Measurements from ENCODE around the gene WDR27.
A peak's percentile ranks its signal among the peaks of the same experiment; 100 is the strongest.
"Not testable (repeated sequence)": the region's sequence is repeated elsewhere in the genome, so short reads cannot be mapped to it uniquely, and the experiment has no call there.

The WDR27 gene

DNA sequence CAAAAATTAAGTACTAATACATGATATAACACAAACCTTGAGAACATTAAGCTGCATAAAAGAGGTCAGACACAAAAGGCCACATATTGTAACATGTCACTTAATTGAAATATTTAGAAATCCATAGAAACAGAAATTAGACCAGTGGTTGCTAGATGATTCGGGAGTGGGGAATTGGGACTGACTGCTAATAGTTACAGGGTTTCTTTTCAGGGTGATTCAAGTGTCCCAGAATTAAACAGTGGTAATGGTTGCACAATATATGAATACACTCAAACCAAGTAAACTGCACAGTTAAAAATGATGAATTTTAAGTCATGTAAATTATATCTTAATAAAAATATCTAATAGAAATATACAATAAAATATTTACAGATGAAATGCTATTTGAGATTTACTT, 174.5 kb downstream of the WDR27 start:
- DNase-seq (ENCODE audit: low read depth in 2 of 2), result peak; percentile 56 to 59

DNA sequence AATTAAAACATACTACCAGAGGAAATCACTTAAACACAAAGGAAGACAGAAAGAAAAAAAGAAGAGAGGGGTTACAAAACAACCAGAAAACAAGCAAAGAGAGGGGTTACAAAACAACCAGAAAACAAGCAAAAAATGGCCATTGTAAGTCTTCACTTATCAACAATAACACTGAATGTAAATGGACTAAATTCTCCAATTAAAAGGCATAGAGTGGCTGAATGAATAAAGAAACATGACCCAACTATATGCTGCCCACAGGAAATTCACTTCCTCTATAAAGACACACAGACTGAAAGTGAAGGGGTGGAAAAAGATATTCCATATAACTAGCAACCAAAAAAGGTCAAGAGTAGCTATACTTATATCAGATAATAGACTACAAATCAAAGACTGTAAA, 180.0 kb downstream of the WDR27 start:
- DNase-seq (ENCODE audit: low read depth in 2 of 2), result no peak

DNA sequence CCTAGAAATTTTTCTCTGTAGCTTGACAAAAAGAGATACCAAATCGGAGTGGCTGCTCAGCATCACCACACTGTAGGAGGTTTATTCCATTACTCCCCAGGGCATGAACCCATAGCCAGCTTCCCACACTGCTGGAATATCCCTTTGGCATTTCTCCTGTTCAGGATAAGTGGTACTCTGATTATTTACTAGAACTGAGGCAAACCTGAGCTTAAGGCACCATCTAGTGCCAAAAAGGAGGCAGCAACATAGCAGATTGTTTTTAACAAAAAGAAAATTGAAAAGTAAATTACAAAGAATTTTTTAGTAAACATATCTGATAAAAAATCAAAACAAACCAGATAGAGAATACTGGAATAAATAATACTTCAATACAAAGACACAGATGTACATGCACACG, 181.7 kb downstream of the WDR27 start:
- DNase-seq (ENCODE audit: low read depth in 2 of 2), result no peak

DNA sequence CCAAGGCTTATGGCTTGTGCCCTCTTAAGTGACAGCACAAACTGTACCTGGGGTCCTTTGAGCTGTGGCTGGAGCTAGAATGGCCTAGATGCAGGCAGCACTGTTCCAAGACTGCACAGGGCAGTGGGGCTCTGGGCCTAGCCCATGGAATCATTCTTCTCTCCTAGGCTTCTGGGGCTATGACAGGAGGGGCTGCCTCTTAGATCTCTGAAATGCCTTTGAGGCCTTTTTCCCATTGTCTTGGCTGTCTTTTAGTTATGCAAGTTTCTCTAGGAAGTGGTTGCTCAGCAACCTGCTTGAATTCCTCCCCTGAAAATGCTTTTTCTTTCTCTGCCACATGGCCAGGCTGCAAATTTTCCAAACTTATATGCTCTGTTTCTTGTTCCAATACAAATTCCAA, 183.4 kb downstream of the WDR27 start:
- DNase-seq (ENCODE audit: low read depth in 2 of 2), result no peak

DNA sequence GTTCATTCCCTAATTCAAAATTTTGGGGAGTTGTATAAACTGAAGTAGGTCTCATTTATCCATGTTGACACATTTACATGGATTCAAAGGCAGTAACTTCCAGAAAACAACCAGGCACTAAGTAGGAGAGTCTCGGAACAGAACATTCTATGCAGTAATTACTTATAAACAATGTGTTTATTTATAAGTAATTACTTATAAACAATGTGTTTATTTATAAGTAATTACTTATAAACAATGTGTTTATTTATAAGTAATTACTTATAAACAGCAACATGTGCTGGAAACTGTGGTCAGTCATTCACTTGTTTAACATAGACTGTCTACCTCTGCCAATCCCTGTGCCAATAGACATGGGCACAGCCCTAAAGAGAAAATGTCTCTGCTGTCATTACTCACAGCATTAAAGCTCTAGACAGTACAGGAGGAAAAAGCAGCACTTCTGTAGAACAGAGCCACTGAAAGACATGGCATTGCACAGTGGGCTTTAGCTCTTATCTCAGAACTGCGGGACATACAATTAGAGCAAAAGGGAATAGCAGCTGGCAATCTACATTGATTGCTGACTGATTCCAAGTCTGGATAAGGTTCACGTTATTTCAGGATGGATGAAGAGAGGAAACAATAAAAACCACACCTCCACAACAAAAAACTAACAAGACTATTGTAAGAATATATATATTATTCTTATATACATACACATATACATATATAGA, 188.2 kb downstream of the WDR27 start:
- no peak for DNase-seq (ENCODE audit: low read depth in 2 of 2)

DNA sequence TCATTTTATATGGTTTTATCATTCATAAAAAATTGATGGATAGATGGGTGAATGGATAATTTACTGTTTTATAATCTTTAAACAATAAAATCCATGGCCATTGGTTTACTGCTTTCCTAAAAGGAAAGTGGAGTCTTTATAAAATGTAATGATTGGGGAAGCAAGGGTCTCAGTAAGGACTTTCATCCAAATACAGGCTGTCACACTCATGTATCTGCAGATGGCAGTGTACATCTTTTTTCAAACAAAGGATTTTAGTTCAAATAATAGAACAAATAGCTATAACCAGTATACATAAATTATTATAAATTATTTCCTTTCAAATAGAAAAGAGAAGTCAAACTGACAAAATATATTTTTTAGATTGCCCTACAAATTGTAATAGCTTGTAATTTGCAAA, 190.0 kb downstream of the WDR27 start:
- DNase-seq (ENCODE audit: low read depth in 2 of 2), result not testable (repeated sequence)

DNA sequence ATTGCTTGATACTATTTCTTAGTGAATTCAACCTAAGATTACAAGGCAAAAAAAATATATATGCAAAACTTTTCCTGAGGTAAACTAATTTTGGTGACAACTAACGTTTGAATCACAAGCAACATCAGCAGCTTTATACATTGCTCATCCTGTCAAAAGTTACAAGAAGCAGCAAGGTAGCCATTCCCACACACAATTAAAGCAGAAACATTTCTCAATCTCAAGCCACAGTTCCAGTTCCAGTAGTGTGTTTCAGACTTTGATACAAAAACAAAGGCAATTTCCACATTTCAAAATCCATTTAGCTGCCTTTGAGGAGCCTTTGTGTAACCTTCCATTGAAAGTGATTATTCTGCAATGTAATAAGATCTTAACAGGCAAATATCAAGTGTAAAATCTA, 191.0 kb downstream of the WDR27 start:
- no peak for DNase-seq (ENCODE audit: low read depth in 2 of 2)

DNA sequence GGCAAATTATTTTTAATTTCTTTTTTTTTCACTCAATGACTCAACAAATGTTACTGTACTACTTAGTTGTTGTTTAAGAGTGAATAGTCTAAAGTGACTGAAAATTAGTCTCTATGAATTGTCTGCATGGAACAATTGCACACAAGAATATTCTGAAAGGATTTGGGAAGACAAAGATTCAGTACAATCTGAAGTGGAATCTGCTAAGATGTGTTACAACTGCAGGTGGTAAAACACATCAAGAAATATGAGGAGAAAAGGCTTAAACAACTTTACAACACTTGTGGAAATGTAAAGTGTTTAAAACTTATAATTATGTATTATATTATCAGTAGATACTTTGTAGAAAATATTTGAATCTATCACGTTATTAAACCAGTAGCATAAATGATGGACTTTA, 193.4 kb downstream of the WDR27 start:
- DNase-seq (ENCODE audit: low read depth in 2 of 2), result no peak

DNA sequence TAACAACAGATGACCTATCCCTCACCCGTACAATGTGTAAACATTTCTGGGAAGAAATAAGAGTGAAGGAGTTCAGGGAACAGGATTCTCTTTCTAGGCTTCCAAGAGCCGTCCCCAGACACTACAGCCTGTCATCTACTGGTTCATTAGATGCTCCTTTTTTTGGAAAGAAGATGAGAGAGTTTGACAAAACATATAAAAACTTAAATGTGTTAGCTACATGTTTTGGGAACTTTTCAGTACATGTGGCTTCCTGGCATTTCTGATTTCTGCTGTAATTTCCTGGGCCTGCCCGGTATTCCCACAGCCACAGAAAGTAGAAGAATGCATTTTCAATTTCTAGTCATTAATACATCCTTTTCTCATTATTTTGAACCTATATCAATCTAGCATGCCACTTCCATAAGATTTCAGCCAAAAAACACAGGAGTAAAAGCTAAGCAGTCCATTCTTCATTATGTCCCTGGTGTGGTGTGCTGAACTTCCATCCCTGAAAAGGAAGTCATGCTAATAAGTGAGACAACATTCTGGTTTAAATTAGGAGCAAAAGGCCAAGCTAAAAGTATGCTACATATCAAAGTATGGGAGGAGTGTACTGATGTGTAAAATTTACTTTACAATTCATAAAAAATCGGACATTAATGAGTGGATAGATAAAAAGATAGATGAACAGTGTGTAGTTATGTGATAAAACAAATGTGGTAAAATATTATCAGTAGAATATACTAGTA, 198.2 kb downstream of the WDR27 start:
- DNase-seq (ENCODE audit: low read depth in 2 of 2), result peak; percentile 61 to 66

DNA sequence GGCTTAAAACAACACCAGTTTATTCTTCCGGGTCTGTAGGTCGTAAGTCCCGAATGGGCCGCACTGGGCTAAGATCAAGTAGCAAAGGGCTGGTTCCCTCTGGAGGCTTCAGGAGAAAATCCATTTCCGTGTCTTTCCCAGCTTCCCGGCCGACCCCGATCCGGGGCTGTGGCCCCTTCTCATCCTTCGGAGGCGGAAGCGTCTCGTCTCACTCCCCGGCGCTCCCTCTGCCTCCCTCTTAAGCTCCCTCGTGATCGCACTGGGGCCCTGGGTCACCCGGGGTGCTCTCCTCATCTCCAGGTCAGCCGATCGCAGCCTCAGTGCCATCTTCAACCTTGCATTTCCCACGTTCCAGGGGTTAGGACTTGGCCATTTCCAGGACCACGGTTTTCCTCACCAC, 199.4 kb downstream of the WDR27 start:
- no peak for DNase-seq (ENCODE audit: low read depth in 2 of 2)

DNA sequence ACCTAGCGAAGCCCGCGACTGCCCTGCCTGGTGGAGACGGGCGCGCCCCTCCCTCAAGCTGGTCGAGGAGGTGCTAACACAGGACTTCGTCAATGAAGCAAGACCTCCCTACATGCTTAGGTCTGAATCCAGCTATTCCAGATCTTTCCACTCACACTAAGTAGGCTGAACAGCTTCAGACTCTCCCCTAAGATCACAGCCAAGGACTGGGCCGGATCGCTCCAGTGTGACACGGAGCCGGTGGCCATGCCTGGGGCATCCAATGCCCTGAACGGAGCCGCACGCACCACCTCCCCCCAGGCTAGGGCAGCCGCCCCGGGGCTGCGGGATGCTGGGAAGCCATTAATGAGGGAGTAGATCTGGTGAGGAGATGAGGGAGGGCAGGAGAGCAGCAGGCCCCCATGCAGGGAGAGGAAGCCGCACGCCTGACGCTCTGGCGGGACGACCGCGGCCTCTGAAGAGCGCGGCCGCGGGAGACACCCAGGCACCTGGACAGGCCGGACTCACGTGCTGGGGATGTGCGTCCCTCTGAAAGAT, 200.0 kb downstream of the WDR27 start:
- no peak for DNase-seq (ENCODE audit: low read depth in 2 of 2)

DNA sequence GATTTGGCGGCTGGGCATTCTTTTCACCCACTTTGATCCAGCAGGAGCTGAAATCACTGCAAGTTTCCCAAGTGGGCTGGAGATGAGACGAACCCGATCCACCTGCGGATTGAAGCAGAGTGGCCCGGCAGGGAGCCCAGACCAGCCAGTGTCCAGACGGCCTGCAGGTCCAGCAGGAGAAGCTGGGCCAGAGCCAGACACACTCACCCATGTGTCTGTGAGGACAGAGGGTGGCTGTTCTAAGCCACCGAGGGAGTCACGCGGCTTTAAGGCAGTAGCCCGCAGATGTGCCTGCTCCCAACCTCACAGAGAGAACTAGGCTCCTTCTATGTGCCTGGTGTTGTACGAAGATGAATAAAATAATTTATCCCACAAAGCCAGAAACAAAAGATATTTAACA, 200.7 kb downstream of the WDR27 start:
- DNase-seq (ENCODE audit: low read depth in 2 of 2), result no peak

DNA sequence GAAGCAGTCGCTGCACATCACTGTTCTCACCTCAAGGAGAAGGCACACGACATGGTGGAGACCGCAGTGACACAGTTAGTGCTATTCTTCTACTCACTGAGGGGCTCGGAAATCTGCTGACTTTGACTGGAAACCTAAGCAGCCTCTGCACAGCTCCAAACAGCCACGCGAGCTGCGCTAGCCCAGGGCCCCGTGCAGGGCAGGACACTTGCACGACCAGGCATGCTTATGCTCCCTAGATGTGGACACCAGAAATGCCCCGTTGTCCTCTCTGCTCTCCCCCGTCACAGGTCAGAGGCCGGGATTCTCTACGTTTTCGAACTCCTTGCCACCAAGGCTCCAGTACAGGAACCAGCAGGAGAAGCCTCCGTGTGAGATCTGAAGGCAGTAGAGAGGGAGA, 201.1 kb downstream of the WDR27 start:
- no peak for DNase-seq (ENCODE audit: low read depth in 2 of 2)

DNA sequence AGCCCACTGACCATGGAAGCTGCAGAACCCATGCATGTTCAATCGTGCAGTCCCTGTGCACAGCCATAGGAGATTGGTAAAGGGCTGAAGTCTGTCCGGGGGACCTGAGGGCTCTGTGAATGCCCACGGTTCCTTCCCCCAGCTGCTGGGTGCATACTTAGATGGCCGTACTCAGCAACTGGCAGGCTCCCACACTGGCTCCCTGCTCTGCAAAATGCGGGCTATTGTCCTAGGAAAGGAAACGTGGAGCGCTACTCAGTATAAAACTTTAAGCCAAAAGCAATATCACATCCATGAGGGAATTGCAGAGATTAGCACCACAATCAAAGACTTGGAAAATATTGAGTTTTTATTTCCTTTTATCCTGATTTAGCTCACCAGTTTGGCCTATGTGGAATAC, 202.0 kb downstream of the WDR27 start:
- DNase-seq (ENCODE audit: low read depth in 2 of 2), result no peak

DNA sequence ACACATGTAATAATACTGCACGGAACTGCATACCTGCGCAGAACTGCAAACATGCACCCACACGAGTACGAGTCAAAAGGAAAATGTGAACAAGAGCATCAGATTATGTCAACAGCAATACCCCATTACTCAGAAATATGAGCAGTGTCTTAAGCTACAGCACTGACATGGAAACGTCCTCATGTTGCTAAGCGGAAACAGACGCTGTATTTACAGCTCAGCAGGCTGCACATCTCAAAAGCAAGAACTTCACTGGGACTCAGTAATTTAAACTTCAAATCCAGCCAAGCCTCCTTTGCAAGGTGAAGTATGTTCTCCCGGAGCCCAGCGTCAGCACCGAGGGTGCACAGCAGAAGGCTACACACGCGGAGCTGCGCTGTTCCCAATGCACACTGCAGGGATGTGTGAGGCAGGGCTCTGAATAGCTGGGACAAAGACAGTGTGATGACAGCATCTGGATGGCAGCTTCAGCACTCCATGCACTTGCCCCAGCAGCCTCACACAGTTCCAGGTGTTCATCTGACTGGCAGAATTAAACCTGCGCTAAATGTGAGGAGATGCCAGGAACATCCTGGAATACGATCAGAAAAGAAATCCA, 202.8 kb downstream of the WDR27 start:
- no peak for DNase-seq (ENCODE audit: low read depth in 2 of 2)

DNA sequence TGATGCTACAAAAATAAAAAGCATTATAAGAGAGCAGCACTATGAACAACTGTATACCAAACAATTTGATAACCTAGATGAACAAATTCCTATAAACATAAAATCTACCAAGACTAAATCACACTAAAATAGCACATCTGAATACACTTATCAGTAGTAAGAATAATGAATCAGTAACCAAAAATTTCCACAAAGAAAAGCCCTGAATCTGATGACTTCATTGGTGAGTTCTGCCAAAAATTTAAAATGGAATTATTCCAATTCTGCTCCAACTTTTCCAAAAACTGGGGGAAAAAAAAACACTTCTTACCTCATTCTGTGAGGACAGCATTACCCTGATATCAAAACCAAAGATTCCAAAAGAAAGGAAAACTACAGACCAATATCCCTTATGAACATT, 206.2 kb downstream of the WDR27 start:
- DNase-seq (ENCODE audit: low read depth in 2 of 2), result peak; percentile 67 to 69

DNA sequence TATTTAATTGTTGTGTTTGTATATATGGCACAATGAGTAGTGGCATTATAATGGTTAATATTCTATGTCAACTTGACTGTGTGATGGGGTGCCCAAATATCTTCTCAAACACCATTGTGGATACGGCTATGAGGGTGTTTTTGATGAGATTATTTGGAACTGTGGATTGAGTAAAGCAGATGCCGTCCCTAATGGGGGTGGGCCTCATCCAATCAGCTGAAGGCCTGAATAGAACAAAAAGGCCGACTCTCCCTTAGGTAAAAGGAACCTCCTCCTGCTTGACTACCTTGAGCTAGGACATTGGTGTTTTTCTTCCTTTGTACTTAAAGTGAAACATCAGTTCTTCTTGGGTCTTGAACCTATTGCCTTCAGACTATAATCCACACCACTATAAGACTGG, 207.8 kb downstream of the WDR27 start:
- no peak for DNase-seq (ENCODE audit: low read depth in 2 of 2)

DNA sequence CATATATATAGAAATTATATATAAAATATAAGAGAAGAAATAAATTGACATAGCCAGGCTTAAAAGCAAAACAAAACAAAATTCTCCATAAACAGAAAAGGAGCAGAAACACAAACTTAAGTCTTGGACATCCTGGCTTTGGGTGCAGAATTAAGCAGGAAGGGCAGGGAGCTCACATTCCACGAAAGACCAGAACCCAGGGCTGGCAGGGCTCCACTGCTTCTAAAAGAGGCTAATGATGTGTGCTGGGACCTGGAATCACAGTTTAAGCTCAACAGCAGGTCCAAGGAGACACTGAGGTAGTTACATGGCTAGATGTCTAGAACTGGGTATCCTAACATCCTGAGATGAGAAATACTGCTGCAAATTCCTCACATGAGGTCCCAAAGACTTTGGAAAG, 210.3 kb downstream of the WDR27 start:
- no peak for DNase-seq (ENCODE audit: low read depth in 2 of 2)

DNA sequence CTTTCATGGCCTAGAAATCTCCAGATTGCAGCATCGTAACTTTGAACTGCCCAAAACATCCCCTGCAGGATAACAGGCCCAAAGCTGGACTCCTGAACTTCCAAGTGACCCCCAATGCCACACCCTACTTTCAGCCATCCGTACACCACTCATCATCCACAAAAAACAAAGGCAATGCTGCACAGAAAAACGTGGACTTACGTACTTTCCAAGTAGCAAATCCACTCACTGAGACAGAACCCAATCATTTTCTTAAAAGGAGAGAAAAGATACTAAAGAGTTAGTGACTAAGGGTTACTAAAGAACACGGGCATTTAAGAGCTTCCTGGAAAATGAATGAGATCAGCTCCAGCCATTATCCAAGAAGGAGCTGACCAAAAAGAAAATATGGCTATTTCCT, 211.0 kb downstream of the WDR27 start:
- DNase-seq (ENCODE audit: low read depth in 2 of 2), result no peak

DNA sequence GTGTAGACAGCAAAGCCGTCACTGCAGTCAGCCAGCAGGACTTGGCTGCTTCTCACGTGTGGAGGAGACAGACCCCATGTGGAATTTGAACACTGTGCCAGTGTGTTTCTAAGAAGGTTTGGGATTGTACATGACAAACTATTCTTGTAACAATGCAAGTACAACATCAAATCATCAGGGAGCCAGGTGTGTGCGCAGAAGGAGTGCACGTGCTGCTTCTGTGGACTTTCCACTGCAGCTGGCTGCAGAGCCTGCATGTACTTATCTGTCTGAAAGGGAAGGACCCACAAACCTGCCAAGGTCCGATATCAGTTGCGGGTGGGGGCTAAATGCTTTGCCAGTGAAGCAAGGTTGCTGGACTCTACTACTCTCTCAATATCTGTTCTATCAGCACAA, 211.6 kb downstream of the WDR27 start:
- DNase-seq (ENCODE audit: low read depth in 2 of 2), result no peak

DNA sequence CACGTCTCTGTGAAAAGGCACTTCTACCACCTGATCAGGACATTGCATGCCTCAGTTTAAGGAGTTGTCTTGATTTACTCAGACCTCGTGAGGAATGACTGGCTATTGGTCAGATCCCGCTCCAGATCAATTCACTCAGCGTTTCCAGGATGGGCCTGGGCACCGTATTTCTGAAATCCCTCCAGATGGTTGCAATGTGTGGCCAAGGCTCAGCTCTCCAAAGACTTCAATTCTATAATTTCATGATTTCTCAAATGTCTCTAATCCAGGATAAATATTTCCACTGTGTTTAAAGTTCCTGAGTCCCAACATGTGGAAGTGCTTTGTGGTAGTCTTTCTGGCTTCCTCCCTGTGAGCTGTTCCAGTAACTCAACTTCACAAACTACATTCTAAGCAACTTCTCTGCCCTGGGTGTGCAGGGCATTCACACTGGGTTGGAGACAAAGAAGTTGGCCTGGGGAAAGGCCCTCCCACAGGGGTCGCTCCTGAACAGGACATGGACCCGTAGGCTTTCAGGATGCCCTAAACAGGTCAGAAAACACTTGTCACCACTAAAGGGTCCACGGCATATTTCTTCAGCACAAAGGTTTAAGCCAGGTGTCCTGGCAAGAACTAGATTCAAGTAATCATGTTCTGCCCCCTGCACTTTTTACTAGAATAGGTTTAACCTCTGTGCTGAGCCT, 212.1 kb downstream of the WDR27 start:
- DNase-seq (ENCODE audit: low read depth in 2 of 2), result peak; percentile 77 to 79

Data from fibroblast of skin of left quadriceps (primary cell).